ENCODE results near the gene KIRREL1. TPM values are rescaled to one million over a fixed set of nuclear protein-coding genes. Genes with fewer than 3 reads are reported as not detected.

The KIRREL1 gene
- total RNA-seq, 6 experiments from 2014 or later = 1.1 to 4.9 (median 2.9) TPM

DNA sequence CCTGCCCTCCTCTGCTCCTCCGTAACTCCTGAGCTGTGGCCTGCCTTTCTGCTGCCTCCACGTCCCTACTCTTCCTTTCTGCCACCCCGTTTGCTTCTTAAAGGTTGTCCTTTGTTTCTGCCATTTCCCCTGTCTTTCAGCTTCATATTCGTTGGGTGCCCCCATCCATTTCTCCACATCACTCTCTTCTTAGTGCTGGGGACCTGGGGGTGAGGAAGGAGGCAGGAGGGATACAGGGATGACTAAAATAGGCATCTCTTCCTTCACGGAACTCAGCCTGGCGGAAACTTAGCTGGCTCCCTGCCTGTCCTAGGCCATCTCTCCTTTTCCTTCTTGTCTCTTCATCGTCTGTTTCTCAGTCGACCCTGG is 120.3 kb downstream of the KIRREL1 start:
- intact Hi-C loops (cut with DNase I) = loop anchor here in 1 of 2 donors (10.0 kb wide), 2 partner anchors 119 to 149 kb away; partner anchors contain the start of gene KIRREL1
- ATAC-seq (no peak), DNase-seq (no peak)
- peak overlapping the region; percentile 23 to 38 (median 31) for H3K4me3 ChIP-seq
- no peaks in the 10 kb centered on the region for H3K27me3 ChIP-seq
- no peak for TF ChIP-seq POLR2A (IDR thresholded peaks at IDR 0.05)
- TF ChIP-seq, protein P1, sequence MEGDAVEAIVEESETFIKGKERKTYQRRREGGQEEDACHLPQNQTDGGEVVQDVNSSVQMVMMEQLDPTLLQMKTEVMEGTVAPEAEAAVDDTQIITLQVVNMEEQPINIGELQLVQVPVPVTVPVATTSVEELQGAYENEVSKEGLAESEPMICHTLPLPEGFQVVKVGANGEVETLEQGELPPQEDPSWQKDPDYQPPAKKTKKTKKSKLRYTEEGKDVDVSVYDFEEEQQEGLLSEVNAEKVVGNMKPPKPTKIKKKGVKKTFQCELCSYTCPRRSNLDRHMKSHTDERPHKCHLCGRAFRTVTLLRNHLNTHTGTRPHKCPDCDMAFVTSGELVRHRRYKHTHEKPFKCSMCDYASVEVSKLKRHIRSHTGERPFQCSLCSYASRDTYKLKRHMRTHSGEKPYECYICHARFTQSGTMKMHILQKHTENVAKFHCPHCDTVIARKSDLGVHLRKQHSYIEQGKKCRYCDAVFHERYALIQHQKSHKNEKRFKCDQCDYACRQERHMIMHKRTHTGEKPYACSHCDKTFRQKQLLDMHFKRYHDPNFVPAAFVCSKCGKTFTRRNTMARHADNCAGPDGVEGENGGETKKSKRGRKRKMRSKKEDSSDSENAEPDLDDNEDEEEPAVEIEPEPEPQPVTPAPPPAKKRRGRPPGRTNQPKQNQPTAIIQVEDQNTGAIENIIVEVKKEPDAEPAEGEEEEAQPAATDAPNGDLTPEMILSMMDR (IDR thresholded peaks at IDR 0.05) = no peak
- no peak overlapping the region for H3K27ac ChIP-seq
- WGBS (ENCODE audit: insufficient coverage, low coverage, low lambda C conversion rate, missing lambda C conversion rate) = 32% methylated on average over 7 of the region's 8 CpGs
- H3K9me3 ChIP-seq = no peaks in the 10 kb centered on the region
- H3K4me1 ChIP-seq = peaks cover 0 to 4% (median 0%) of the 10 kb centered on the region in 4 donors
- no peaks in the 10 kb centered on the region for H3K36me3 ChIP-seq

DNA sequence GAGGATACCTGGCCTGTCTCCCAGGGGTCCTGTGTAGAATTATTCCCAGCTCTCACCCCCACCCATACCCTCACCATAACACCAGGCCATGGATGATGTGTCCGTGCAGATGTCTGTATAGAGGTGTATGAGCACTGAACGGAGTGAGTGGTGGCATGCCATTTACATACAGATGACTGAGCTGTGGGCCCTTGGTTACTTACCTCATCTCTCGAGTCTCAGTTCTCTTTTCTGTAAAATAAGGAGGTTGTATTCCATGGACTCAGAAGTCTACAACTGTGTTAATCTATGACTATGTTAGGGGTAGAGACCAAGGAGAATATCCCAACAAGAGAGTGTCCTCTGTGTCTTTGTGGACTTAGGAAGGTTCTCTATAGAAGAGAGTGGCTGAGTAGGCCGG is 121.7 kb downstream of the KIRREL1 start:
- Histone ChIP-seq H3K4me3 (no peak overlapping the region), H3K36me3 (no peaks in the 10 kb centered on the region), H3K27me3 (no peaks in the 10 kb centered on the region), H3K27ac (no peak overlapping the region), H3K4me1 (peaks cover 0 to 4% (median 0%) of the 10 kb centered on the region in 4 donors), H3K9me3 (no peaks in the 10 kb centered on the region)
- intact Hi-C loops (cut with DNase I) = loop anchor here in 1 of 2 donors (10.0 kb wide), 2 partner anchors 120 to 150 kb away; partner anchors contain the start of gene KIRREL1
- ATAC-seq (no peak), DNase-seq (no peak)
- WGBS (ENCODE audit: insufficient coverage, low coverage, low lambda C conversion rate, missing lambda C conversion rate) = 64% methylated on average over 4 of the region's 4 CpGs
- TF ChIP-seq, protein P1 (IDR thresholded peaks at IDR 0.05) = no peak
- no peak for TF ChIP-seq POLR2A (IDR thresholded peaks at IDR 0.05)

DNA sequence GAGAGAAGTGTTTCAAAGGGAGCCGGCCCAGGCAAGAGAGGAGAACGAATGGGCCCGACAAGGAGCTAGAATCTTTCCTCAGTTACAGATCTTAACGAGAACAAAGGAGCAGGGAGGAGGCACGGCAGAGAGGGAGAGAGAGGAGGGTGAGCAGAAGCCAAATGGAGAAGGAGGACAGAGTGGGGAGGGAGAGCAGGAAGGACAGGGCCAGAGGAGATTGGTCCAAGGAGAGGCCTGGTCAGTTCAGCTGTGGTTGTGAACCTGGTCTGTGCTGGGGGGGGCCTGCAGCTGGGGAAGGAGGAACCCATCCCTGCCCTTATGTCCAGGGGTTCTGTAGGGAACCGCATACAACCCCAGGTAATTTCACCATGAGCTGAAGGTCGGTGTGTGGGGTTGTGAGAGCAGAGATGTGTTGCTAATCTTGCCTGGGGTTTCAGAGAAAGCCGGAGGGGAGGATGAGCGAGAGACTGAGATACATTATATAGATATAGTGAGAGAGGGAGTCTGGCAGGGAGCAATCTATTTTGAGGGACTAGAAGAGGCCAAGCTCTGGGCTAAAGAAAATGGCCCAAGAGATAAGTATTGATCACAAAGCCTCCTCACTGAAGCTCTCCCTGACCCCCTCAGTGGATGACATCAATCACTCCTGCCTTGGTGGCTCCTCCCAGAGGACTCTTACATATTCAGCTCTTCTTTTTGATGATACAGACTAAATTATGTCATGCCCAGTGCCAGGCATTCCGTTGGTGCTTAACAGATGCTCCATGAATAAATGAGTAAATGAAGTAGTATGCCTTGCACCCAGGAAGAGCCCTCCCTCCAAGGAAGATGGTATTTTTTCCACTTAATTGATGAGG is 123.1 kb downstream of the KIRREL1 start:
- intact Hi-C loops (cut with DNase I) = loop anchor here in 1 of 2 donors (10.0 kb wide), 2 partner anchors 122 to 152 kb away; partner anchors contain the start of gene KIRREL1
- peaks cover 0 to 4% (median 0%) of the 10 kb centered on the region in 4 donors for H3K4me1 ChIP-seq
- TF ChIP-seq, protein P1 (IDR thresholded peaks at IDR 0.05) = no peak
- TF ChIP-seq POLR2A (IDR thresholded peaks at IDR 0.05) = no peak
- 65% methylated on average over 9 of the region's 10 CpGs for WGBS (ENCODE audit: insufficient coverage, low coverage, low lambda C conversion rate, missing lambda C conversion rate)
- H3K27ac ChIP-seq = no peak overlapping the region
- no peak for DNase-seq
- ATAC-seq = no peak
- H3K36me3 ChIP-seq = no peaks in the 10 kb centered on the region
- H3K4me3 ChIP-seq = no peak overlapping the region
- H3K27me3 ChIP-seq = no peaks in the 10 kb centered on the region
- H3K9me3 ChIP-seq = no peaks in the 10 kb centered on the region

DNA sequence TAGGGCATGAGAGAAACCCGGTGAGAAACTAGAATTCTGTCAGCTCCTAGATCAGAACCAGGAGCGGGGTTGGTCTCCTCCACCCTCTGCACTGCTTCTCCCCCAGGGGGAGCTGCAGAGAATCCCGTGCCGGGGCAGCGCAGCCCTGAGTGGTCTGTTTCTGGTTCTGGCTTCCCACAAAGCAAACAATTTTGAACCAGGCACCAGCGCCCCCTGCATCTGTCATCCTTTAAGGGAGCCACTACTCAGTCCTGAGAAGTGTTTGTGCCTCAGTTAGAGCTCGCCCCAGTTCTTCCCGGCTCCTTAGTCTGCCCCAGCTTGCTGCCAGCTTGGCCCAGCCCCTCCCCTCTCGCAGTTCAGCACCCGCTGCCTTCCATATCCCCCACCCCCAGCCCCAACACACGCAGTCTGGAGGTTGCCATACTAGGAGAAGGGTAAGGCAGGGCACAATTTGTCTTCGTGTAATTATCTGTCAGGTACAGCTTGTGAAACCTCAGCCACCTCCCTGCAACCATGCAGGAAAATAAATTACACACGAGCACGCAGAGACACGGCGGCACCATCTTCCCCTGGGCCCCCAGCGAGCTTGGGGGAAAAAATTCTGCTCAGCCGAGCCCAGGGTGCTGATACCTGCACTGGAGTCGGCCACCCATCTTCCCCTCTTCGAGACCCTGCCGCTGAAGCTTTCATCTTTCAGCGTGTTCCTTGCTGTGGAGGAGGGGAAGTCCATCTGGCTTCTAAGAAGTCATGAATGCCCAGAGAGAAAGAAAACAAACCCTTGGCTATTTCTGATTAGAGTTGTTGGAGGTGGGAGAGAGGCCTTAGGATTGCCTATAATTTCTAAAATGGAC is 124.6 kb downstream of the KIRREL1 start:
- 8% methylated on average over 13 of the region's 22 CpGs for WGBS (ENCODE audit: insufficient coverage, low coverage, low lambda C conversion rate, missing lambda C conversion rate)
- intact Hi-C loops (cut with DNase I) = loop anchor here in 1 of 2 donors (10.0 kb wide), 2 partner anchors 123 to 153 kb away; partner anchors contain the start of gene KIRREL1
- DNase-seq (peak in 2 of 3 donors; percentile 38 to 60), ATAC-seq (peak; percentile 70 to 77 (median 71))
- Histone ChIP-seq H3K36me3 (no peaks in the 10 kb centered on the region), H3K9me3 (no peaks in the 10 kb centered on the region), H3K27ac (no peak overlapping the region), H3K4me1 (peaks cover 0 to 4% (median 0%) of the 10 kb centered on the region in 4 donors), H3K27me3 (no peaks in the 10 kb centered on the region), H3K4me3 (no peak overlapping the region)
- TF ChIP-seq, protein P1 (IDR thresholded peaks at IDR 0.05) = peak; percentile 12 to 57 (median 37)
- TF ChIP-seq POLR2A (IDR thresholded peaks at IDR 0.05) = no peak
